ENCODE measurements around the gene CCDC142. TPM values are rescaled to one million over a fixed set of nuclear protein-coding genes. Genes with fewer than 3 reads are reported as not detected.

CCDC142 gene
- total RNA-seq, 2 donors from 2014 or later = 20.5 to 39.2 TPM

- no peak for TF ChIP-seq POLR2A (IDR thresholded peaks at IDR 0.05)
- no peak for TF ChIP-seq CTCF (IDR thresholded peaks at IDR 0.05)
- ATAC-seq (peak; percentile 7), DNase-seq (peak in 1 of 4 donors; percentile 35)
- Histone ChIP-seq H3K4me3 (peak overlapping the region; percentile 53 to 65), H3K36me3 (replicated peaks in 1 of 2; ENCODE audit: insufficient read depth in 1 of 2, low read depth in 2 of 2) (no peaks in the 10 kb centered on the region), H3K4me1 (peaks cover 43% of the 10 kb centered on the region), H3K9me3 (no peaks in the 10 kb centered on the region), H3K27ac (peak overlapping the region; percentile 96 to 99 (median 98)), H3K27me3 (peaks cover 0 to 14% of the 10 kb centered on the region in 2 donors)
- 9 to 25% methylated on average over 14 to 37 of the region's 38 CpGs for WGBS, 2 donors
- intact Hi-C loops (cut with DNase I) = no loop called here
Measured at GRCh38 chr2:74507926-74508520, 25.2 kb upstream of the CCDC142 start.

GRCh38 chr2:74507145-74507925, 24.5 kb upstream of the CCDC142 start, which contains the start of gene PCGF1:
Gene PCGF1 (minus strand): TSS chr2:74507695. CDS start chr2:74507668, 27 bp downstream.
- 0 to 1% methylated on average over 24 to 56 of the region's 56 CpGs for WGBS, 2 donors
- peak; percentile 98 for ATAC-seq
- DNase-seq = peak; percentile 100

GRCh38 chr2:74505448-74506246, 22.8 kb upstream of the CCDC142 start:
- DNase-seq = no peak
- H3K9me3 ChIP-seq = no peaks in the 10 kb centered on the region
- H3K4me3 ChIP-seq = no peak overlapping the region
- peaks cover 0 to 2% of the 10 kb centered on the region in 2 donors for H3K27me3 ChIP-seq
- H3K4me1 ChIP-seq = peaks cover 55% of the 10 kb centered on the region
- no peaks in the 10 kb centered on the region for H3K36me3 ChIP-seq (replicated peaks in 1 of 2; ENCODE audit: insufficient read depth in 1 of 2, low read depth in 2 of 2)
- no peak overlapping the region for H3K27ac ChIP-seq
- WGBS, 2 donors = 91 to 95% methylated on average over 13 to 14 of the region's 14 CpGs
- ATAC-seq = no peak
- TF ChIP-seq POLR2A (IDR thresholded peaks at IDR 0.05) = no peak
- TF ChIP-seq CTCF (IDR thresholded peaks at IDR 0.05) = no peak
- intact Hi-C loops (cut with DNase I) = no loop called here

More at GRCh38 chr2:74507145-74507925, 24.5 kb upstream of the CCDC142 start, which contains the start of gene PCGF1:
- Histone ChIP-seq H3K9me3 (no peaks in the 10 kb centered on the region), H3K27ac (peak within 1 kb of the TSS; percentile 96 to 99 (median 98)), H3K36me3 (replicated peaks in 1 of 2; ENCODE audit: insufficient read depth in 1 of 2, low read depth in 2 of 2) (no peaks in the 10 kb centered on the region), H3K4me3 (peak within 1 kb of the TSS; percentile 53 to 65), H3K27me3 (peaks cover 0 to 9% of the 10 kb centered on the region in 2 donors), H3K4me1 (peaks cover 49% of the 10 kb centered on the region)
- intact Hi-C loops (cut with DNase I) = no loop called here
- TF ChIP-seq CTCF (IDR thresholded peaks at IDR 0.05) (peak in 4 of 7 experiments; percentile 25 to 36 (median 32)), POLR2A (IDR thresholded peaks at IDR 0.05) (peak in 2 of 3 donors; percentile 73 to 81)

GRCh38 chr2:74504591-74504990, 21.8 kb upstream of the CCDC142 start:
- H3K36me3 ChIP-seq (replicated peaks in 1 of 2; ENCODE audit: insufficient read depth in 1 of 2, low read depth in 2 of 2) = no peaks in the 10 kb centered on the region
- H3K4me1 ChIP-seq = peaks cover 58% of the 10 kb centered on the region
- TF ChIP-seq POLR2A (IDR thresholded peaks at IDR 0.05) (no peak), CTCF (IDR thresholded peaks at IDR 0.05) (no peak)
- 91 to 95% methylated on average over 3 of the region's 3 CpGs for WGBS, 2 donors
- no peak overlapping the region for H3K27ac ChIP-seq
- H3K4me3 ChIP-seq = no peak overlapping the region
- H3K27me3 ChIP-seq = peaks cover 0 to 4% of the 10 kb centered on the region in 2 donors
- intact Hi-C loops (cut with DNase I) = no loop called here
- no peaks in the 10 kb centered on the region for H3K9me3 ChIP-seq
- no peak for DNase-seq
- no peak for ATAC-seq

All from body of pancreas (tissue), 4 donors.